HG02588 (cell line): ENCODE results near the gene MAP3K5.

Source experiments
- ATAC-seq: cut with Tn5 transposase; IDR thresholded peaks from one replicate; pipeline ENCODE4 v1.9.1; 2021; ENCODE audit warnings: mild to moderate bottlenecking, moderate library complexity; ENCODE audit not compliant: unreplicated experiment

Gene MAP3K5

DNA sequence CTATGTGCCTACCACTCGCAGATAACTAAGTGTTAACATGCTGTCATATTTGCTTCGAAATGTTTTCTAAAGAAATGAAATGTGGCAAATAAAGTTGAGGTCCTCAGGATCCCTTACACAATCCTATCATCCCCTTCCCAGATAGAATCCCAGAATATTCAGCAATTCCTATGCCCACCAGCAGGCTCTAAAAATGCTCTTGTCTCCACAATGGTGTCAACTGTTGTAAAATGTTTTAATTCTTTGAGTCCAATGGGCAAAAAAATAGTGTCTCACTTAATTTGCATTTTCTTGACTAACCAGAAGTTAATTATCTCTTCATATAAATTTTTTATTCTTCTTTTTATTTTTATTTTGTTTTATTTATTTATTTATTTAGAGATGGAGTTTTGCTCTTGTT lies 138.2 kb downstream of the MAP3K5 start:
- no peak for ATAC-seq

DNA sequence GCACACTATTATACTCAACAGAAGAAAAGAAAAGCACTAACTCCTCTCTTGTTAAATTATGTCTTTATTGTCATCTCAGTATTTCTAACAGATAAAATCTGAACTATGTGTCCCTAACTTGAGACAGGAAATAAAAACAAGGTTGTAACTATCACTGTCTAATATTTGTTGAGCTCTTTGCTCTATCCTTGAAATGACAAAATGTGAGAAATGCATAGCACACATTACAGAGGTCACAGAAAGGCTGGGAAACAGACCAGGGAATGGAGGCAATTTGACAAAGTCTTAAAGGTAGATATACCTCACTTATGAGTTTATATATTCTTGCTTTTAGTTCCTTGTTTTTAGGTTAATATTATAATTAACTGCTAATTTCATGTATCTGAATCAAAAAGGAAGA lies 139.6 kb downstream of the MAP3K5 start:
- ATAC-seq: no peak

DNA sequence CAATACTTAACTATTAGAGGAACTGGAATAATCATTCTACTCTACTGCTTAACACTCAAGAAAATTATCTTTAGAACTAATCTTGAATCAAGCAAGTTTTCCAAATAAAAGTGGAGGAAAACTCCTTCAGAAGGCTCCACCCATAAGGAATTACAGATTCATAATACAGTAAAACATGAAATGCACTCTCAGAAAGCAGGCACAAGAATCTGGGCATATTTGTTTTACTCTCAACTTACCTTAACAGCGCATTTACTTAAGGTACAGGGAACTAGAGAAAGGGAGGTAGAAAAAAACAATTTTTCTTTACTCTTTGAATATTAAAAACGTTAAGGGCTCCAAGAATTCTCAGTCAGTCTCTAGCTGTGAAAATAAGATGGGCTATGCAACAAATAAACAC lies 140.3 kb downstream of the MAP3K5 start:
- ATAC-seq: no peak

DNA sequence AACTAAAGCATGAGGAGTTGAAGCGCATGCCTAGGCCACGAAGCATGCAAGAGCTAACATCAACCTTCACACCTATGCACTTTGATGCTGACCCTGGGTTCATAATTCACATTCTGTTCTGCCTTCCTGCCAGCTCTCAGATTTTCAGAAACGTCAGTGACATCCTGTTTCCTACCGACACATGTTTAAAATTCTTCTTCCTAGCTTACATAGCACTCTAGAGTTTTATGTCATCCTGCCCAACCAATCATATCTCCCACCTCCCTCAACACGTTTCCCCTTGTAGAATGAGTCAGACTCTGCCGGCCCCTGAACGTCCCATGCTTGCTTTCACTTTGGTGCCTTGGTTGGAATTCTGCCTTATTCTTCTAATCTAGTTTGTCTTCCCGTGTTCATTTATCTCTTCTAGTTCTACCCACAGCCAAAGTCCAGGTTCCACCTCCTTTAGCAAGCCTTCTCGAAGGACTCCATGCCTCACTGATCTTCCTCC lies 144.9 kb downstream of the MAP3K5 start:
- ATAC-seq: peak; percentile 63

DNA sequence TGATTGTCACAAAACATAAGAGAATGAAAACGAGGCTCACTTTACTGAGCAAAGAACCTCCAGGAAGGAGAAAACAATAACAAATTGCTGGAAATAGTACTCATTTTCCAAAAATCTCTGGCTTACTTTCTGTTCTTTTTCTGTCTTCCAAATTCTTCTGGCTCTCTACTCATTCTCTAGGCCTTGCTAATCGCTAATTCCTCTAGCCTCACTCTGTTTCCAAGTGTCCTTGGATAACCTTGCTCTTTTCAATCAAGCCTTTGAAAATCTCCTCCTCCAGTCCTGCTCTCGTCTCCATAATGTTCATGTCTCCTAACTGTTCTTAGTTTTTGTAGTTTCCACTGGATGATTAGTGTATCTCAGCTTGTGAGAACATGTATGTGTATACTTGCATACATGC lies 145.9 kb downstream of the MAP3K5 start:
- ATAC-seq: no peak

DNA sequence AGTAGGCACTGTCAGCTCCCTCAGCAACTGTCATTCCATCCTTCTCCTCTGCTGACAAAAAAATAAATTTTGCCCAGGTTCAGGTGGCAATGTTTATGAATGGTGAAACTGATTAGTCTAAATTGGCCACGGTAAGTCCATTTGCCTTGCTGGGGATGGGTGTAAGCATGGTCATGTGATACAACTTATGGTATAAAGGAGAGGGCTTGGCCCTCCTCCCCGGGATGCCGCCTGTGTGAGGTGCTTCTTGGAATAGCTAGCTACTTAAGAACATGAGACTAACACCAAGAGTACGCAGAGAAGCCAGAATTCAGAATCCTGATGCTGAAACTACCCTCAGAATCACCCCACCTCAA lies 147.7 kb downstream of the MAP3K5 start:
- ATAC-seq: no peak

DNA sequence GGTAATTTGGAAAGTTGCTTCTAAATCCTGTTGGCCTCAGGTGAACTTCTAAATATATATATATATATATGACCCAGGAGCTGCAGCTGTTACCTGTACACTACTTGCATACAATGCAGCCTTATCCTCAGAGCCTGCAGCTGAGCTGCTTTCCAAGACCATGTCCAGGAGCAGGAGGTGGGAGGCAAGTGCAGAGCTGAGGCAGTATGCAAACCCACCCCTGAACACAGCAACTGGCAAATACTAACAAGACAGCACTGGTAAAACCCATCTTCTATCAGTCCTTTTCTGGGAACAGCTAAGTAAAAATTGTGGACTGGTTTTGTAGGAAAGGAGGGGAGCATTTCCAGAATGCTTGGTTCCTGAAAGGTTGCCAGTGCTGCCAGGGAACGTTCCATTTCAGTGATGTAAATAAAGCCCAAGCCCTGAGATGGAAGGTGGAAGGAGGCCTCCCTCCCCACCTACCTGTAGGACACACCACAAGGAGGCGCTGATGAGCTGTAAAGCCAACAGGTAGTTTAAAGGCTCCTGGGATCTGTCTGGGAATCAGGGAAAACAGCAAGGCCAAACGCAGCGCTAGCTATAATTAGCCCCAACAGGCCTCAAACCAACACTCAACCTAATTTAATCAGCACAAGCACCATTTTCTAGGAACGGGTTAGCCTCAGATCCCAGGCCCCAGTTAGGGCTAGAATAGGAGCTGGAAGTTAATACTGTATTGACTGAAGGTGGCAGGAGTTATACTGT lies 148.3 kb downstream of the MAP3K5 start:
- peak; percentile 64 for ATAC-seq

DNA sequence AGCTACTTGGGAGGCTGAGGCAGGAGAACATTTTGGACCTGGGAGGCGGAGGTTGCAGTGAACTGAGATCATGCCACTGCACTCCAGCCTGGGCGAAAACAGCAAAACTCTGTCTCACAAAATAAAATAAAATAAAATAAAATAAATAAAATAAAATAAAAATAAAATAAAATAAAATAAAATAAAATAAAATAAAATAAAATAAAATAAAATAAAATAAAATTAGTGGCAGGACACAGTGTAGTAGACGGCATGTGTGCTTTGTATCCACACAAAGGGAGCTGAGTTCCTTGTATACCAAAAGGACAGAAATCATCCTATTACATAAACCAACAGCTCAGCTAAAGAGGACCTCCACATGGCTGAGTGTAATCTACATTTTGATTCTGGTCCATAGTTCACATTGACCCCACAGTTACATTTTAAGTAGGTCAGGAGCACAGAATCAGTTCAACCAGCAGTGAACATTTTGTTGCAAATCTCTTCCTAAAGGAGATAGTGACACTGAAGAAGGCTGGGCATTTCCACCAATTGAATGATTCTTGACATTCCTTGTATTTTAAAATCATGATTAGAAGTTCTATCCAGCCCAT lies 150.3 kb downstream of the MAP3K5 start:
- no peak for ATAC-seq

DNA sequence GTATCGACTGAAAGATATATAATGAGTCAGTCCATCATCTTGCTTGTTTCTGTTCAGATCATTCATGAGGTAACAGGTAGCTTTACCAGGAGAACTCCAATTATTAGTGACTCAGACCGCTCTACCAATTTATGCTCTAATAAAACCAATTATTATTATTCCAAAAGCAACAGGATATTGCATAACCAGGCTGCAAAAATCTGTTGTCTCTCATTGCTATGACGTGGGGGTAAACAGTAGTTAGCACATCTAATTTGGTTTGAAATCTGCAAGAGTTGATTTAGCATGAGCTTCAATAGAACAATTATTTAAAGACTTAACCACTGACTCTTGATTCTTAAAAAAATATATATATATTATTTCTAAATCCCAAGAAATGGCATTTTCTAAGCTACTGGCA lies 151.1 kb downstream of the MAP3K5 start:
- ATAC-seq: no peak

DNA sequence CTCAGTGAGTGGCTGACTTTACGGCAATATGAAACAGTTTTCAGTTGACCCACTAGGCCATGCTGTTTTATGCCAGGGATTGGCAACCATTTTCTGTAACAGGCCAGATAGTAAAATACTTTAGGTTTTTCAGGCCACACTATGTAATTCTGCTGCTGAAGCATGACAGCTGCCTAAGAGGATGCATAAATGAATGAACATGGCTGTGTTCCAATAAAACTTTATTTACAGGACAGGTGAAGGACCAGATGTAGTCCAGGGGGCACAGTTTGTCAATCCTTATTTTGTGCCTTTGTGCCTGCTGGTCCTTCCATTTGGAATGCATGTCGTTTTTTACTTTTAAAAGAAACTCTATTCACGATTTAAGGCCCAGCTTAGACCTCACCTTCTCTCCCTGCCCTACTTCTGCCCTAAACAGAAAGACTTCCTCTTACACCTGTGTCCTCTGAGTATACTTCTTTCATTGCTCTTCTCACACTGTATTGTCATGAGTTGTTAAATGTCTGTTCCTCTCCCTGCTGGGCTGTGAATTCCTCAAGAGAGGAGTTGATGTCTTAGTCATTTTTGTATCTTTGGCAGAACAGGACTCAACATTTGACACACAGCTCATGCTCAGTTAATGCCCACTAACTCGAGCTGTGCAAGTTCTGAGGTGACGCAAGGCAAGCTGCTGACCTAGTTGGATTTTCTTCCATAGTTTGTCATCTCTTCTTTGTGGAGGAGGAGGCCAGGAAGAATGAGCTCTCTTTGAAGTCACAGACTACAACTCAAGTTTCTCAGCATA lies 152.0 kb downstream of the MAP3K5 start:
- ATAC-seq: no peak

DNA sequence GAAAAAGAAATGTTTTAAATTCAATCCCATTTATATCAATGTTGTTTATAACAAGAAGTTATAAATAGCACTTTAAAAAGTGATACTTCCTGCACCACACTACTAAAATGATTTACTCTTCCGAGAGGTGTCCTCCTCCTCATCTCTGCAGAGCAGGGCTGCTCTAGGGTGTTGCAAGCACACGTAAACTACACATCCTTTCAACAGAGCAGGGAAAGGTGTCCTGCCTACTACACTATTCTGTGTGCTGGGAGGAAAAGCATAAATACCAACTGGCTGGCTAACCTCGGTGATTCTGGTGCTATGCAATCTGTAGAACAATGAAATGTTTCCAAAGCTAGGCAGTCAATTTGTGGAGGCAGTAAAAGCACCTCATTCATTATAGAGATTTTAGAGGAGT lies 152.6 kb downstream of the MAP3K5 start:
- ATAC-seq: no peak

DNA sequence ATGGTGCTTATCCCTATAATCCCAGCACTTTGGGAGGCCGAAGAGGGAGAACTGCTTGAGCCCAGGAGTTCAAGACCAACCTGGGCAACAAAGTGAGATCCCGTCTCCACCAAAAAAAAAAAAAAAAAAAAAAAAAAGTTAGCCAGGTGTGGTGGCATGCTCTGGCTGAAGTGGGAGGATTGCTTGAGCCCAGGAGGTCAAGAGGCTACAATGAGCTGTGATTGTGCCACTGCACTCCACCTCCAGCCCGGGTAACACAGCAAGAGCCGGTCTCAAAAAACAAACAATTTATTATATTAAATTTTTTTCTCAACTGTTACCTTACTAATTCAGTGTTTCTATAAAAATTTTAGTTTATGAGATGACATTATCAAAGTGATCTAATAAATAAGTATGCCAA lies 156.7 kb downstream of the MAP3K5 start:
- no peak for ATAC-seq

DNA sequence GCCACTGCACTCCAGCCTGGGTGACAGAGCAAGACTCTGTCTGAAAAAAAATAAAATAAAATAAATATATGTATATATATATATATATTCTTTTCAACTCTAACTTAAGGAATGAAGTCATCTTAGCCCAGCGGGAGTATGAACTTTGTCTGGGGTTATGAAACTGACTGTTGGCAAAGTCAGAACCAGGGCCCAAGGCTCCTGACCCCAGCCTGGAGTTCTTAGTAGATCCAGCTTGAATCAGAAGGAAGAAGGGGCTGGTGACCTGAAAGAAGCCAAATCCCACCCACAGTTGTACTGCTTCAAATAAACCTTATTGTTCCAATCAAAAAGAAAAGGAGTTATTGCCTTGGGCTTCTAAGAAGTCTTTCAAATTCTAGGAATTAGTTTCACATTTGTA lies 158.9 kb downstream of the MAP3K5 start:
- no peak for ATAC-seq

DNA sequence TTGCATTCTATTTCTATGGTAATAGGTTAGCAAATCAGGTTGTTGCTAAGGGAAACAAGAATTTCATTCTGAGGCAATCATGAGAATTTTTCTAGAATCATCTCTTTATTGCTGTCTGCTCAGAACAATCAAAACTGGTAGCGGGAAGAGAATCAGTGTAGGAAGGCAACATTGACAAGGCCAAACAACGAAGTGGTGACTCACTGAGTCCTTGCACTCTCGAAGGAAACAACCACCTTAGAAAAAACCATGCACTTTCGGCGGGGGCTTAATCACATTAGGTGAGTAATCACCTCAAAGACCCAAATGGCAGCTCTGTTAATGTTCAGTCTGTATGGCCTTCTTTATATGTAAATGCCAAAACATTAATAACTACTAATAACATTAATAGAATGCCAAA lies 163.3 kb downstream of the MAP3K5 start:
- no peak for ATAC-seq

DNA sequence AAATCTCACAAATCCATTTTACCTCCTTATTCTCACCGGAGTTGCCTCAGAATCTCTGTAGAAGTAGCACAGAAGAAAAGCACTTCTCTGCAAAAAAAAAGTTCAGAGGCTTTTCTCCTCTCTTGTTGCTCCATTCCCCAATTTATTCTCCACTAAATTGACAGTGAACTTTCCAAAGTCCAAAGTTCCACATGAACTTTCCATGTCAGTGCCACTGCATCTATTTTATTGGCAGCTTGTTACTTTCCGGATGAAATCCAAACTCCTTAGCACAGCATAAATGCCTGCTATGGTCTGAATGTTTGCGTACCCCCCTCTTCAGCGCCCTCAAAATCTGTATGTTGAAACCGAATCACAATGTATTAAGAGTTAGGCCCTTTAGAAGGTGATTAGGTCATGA lies 165.1 kb downstream of the MAP3K5 start:
- no peak for ATAC-seq

DNA sequence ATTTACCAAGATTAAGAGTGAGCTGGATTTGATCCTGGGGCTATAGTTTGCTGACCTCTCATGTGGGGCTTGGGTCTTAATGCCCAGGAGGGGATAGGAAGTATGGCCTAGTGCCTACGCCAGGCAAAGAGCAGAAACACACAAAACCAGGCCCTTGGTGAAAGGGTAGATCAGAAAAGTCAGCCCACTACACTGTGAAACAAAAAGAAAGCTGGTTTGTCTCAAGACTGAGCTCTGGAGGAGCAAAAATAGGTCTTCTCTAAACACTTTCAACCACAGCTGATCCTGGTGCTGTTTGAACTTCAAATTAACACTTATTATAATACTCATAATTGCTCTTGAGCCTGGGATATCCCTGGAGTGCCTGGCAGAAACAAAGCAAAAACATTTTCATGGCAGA lies 167.0 kb downstream of the MAP3K5 start:
- no peak for ATAC-seq

DNA sequence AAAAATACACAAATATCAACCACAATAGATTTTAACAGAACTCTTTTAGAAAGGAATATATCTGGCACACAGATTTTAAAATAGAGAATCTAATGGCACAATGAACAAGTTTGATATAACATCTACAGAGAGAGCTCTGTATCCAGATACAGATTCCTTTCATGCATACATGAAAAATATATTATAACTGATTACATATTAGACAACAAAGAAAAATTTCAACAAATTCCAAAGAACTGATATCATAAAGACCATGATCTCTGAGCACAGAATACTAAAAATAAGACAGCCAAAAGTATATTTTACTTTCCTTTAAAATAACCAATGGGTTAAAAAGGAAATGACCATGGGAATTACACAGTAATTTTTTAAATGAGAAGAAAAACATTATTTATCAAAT lies 167.9 kb downstream of the MAP3K5 start:
- no peak for ATAC-seq

DNA sequence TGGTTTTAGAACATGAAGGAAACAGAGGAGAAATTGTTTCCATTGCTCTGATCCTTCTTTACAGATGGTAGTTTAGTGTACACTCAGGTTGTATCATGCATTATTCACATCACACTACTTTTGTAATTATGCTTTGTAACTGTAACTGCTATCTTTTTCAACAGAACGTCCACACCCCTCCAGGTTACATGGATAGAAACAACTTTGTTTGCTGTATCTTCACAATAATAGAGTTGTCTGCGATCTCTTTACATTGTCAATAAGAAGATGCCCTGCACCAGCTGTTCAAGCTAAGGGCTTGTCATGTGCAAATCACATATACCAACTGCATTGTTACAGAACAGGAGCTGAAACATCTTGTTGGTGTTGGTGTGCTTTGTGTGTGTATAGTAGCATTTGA lies 174.2 kb downstream of the MAP3K5 start:
- no peak for ATAC-seq

DNA sequence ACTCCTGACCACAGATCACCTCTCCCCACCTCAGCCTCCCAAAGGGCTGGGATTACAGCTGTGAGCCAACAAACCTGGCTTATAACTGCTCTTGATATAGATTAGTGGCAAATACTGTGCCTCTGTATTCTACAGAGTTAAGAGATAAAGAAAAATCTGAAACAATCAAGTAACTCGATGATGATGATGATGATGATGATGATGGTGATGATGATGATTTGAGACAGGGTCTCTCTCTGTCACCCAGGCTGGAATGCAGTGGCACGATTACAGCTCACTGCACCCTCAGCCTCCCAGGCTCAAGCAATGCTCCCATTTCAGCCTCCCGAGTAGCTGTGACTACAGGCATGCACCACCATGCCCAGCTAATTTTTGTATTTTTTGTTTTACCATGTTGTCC lies 175.8 kb downstream of the MAP3K5 start:
- ATAC-seq: no peak

DNA sequence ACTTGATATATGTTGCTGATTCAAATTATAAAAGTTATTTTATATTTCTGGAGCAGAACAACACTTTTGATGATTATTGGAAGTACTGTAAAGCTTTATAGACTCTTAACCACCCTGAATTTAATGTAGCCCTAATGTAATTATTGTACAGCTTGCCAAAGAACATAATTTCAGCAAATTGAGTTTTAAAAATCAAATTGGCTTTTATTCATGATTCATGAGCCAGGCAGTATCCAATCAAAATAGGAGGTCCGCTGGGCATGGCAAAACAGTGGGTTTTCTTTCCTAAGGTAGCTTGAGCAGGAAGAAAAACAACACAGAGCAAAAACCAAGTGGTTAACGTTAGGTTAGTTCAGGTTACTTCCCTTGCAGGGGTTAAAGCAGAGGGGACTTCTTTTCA lies 177.3 kb downstream of the MAP3K5 start:
- ATAC-seq: no peak

DNA sequence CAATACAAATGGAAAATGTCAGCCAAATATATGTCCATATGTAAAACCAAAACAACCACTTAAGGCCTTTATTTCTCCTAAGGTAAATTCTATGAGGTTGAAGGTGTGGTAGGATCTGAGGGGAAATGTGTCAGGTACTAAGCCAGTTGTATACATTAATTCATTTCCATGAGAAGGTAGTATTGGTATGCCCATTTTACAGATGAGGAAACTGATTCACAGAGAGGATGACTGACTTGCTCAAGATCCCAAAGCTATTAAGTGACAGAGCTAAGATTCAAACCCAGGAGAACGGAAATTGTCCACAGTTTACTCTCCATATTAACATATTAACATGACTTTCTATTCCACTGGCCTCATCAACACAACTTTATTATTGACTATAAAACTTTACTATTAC lies 177.9 kb downstream of the MAP3K5 start:
- ATAC-seq: no peak

DNA sequence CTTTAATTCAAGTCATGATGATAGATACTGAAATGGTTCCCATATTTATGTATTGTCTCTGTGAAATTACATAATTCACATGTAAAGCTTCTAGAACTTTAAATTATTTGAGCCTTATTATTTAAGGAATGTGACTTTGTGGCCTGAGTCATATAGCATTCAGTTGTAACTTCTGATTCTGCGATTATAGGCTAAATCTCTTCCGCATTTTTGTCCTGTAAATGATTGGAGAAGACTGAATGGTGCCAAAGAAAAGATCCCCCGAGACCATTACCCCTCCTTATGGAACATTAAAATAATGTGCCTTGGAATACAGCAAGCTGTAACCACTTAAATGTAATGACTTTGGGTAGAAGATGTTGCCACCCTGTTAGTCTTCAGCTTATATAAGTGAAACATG lies 178.8 kb downstream of the MAP3K5 start:
- ATAC-seq: no peak
